Measurements from ENCODE around the gene MYO1E.

DNA sequence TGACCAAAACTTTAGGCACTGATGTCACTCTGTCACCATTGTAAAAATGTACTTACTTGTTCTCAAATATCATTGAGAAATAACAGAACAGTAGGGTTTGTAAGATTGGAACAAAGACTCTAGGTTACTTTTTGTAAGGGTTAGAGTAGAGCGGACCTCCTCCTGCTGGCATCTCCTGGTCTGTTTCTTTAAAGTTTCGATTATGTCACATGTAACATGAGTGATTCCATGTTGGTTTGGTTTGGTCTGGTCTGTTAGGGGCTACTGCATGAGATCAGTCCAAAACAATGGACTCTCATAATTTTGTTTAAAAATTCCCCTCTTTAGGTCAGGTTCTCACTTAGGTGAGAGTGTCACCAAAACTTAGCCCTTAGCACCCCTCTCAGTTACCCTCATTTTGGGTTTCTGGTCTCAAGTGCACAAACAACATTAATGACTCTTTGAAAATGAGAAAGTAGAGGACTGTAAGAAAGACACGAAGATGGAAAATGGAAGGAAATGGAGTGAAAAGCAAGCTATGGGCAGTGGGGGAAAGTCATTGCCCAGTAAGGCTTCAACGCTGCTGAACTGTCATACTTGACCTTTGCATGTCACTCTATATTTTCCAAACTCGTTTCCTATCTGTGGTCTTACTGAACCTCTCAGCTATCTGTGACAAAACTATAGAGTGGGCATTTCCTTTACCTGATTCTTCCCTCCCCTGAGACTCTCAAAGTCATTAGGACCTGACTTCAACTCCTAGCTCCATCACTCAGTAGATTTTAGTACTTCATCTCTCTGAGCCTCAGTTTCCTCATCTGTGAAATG, 113.3 kb downstream of the MYO1E start:
- TF ChIP-seq, protein P1, sequence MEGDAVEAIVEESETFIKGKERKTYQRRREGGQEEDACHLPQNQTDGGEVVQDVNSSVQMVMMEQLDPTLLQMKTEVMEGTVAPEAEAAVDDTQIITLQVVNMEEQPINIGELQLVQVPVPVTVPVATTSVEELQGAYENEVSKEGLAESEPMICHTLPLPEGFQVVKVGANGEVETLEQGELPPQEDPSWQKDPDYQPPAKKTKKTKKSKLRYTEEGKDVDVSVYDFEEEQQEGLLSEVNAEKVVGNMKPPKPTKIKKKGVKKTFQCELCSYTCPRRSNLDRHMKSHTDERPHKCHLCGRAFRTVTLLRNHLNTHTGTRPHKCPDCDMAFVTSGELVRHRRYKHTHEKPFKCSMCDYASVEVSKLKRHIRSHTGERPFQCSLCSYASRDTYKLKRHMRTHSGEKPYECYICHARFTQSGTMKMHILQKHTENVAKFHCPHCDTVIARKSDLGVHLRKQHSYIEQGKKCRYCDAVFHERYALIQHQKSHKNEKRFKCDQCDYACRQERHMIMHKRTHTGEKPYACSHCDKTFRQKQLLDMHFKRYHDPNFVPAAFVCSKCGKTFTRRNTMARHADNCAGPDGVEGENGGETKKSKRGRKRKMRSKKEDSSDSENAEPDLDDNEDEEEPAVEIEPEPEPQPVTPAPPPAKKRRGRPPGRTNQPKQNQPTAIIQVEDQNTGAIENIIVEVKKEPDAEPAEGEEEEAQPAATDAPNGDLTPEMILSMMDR (IDR thresholded peaks at IDR 0.05) = no peak
- TF ChIP-seq POLR2A (IDR thresholded peaks at IDR 0.05) = no peak
